Stimulated activated CD8-positive, alpha-beta memory T cell treated with anti-CD3 and anti-CD28 coated beads, Interleukin-4, amount 100 ng/mL, for 24 hours (primary cell): ENCODE measurements around the gene SOD3.

Experiments
- DNase-seq: peaks from one replicate; pipeline ENCODE4 v3.0.0-alpha.2; 2020; ENCODE audit warnings: low read depth

Gene SOD3

DNA sequence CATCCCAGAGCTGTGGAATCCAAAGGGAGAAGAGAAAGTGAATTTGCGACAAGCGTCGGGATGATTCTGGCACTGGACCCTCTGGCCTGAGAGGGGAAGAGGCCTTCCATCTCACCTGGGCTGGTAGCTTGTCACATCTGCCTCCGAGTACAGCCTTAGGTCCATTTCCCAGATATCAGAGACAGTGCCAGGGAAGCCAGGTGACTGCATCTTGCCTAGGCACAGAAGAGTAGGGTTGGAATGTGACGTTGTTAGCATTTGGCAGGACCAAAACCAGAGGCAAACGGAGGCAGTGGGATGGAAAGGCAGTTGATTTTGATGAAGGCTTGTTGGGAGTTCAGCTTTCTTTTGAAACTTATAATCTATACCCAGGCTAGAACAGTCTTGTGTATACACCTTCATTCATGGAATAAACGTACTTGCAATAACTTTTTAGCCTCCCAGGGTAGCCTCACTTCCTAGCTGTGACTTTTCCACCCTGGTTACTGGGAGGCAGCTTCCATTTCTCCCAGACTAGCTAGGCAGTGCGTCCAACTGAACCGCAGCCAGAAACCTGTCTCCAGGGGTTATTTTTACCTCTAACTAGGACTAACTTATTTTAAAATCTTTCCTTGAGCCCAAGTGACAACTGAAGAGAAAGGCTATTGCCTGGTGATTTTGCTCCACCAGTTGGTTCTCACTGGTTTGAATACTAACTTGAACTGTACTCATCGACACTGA is 5.9 kb downstream of the SOD3 start:
- DNase-seq: no peak

DNA sequence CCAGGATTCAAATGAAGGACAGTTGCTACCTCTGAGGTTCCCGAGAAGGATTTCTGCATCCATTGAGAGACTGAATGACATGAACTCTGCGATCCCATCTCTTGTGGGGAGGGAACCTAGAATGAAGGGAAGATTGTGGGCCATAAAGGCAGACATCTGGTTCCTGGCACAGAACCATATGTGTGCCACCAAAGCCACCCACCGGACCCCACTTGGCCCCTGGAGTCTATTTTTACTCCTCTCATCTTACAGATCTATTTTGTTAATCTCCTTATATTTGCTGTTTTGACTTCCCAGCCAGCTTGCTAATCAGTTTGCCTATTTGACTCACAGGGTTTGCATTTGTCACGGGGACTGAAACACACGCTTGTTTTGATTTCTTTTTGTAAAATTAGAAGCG is 7.3 kb downstream of the SOD3 start:
- no peak for DNase-seq

DNA sequence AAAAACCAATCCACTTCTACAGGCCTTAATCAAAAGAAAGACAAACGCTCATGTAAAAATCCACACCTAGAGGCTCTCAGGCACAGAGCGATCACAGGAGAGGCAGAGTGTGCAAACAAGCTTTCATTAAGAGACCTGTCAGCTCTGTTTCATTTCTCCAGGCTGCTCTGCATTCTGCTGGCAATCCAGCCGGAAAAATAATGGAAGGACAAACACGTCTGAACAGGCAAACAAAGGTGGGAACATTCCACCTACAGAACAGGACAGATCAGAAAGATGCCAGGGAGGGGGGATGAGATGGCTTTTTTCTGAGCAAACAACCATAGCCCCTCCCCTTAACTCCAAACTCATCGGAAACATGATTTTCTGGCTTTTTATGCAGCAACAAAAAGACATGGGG is 9.7 kb downstream of the SOD3 start:
- no peak for DNase-seq

DNA sequence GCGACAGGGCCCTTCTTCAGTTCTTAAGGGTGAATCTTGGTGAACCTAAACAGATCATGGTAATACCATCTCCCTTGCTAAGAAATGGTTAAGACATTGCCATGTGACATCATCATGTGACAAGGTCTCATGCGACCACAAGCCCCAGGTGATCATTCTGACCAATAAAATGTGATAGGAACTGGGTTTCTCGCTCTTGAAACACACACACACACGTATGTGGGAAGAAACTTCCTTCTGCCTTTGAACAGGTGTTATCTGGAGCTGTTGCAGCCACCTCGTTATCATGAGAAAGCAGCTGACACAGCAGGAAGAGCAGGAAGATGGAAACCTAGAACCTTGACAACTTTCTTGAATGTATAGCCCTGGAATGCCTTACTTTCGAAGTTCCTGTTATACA is 10.2 kb downstream of the SOD3 start:
- DNase-seq: no peak

DNA sequence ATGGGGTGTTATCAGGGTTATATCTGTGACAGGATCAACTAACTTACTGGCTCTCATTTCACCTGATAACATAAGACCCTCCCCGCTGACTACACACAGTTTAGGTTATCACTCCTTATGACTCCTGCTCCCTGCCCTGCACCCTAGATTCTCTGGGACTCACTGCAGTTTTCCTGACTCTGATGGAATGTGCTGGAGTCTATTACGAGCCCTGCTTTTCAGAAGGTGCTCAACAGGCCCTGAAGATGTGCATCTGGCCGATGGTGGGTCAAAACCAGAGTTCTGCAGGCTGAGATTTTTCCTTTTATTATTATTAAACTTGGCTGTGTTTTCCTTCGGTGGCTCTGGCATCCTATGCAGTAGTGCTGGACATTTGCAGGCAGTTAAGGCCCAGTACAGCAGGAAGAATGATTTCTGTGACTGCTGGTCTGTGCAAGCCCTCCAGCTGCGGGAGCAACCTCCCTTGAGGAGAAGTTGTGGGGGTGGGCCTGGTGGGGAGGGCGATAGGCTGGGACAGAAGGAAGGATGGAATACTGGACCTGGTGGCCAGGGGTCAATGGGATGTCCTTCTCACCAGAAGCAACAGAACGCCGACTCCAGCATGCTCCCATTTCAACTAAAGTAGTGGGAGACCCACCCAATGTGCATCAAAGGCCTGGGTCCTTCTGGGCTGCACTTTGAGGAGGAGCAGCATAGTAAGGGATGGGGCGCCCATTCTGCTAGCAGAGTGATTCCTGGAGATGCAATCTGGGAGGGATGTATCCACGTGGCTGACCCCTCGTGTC is 11.0 kb downstream of the SOD3 start:
- no peak for DNase-seq

DNA sequence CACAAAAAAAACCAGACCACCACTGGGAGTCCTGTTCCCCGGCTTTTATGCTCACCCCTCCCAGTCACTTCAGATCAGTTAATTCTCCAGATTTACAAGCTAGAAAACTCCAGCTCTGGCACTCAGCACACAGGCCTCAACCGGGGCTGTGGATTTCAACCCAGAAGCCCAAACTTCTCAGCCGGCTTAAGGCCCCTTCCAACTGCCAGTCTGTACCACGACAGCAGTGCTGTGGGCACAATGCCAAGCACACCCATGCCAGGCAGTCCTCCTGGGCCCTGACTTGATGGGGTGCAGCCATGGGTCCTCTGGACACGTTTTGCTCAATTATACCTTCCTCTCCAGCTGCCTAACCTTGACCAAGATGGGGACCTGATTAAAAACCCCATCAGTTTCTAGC is 12.2 kb downstream of the SOD3 start:
- no peak for DNase-seq

DNA sequence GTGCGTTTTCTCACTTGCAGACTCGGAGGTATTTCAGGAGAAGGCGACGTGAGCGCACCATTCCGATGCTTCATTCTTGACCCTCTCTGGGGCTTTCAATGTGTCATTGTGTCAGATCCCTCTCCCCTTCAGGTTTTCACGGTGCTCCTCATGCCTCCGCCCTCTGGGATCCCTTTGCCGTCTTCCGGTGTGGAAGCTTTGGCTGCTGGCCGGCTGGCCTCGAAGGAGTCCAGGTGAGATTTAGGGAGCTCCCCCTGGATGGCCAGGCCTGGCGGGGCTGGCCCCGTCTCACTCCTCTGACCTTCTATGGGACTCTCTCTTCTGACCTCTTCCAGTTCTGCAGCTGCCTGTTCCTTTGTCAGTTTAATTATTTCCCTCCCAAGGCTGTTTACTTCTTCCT is 12.9 kb downstream of the SOD3 start:
- no peak for DNase-seq

DNA sequence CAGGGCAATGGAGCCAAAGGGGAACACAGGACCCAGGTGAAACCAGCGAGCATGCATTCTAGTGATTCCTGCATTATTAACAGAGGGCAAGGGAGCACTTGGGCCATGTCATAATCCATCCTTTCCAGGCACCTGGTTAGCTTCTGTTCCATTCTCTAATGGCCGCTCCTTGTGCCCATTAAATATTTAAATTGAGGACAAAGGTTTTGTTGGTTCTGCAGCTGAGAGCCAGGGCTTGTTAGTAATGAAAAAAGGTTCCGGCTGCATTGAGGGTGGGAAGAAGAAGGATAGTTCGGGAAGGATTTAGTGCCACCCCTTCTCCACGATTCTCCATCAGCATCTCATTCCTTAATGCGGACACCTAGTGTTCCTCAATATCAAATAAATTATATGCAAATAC is 13.6 kb downstream of the SOD3 start:
- DNase-seq: no peak

DNA sequence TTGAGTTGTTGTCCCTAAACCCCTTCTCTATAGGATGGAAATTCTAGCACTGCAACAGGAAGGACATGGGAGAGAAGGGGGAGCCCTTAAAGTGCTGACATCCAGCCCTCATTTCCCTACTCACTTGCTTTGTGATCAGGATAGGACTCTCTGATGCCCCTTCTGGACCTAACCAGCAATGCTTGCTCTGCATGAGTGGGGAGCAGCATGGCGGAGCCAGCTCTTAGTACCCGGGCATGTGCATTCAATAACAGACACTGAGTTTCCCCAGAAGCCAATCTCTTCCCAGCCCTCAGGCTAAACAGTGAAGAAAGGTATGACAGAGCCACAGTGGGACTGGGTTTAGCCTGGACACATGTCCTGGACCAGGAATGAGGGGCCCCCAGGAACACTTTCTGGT is 14.0 kb downstream of the SOD3 start:
- no peak for DNase-seq

DNA sequence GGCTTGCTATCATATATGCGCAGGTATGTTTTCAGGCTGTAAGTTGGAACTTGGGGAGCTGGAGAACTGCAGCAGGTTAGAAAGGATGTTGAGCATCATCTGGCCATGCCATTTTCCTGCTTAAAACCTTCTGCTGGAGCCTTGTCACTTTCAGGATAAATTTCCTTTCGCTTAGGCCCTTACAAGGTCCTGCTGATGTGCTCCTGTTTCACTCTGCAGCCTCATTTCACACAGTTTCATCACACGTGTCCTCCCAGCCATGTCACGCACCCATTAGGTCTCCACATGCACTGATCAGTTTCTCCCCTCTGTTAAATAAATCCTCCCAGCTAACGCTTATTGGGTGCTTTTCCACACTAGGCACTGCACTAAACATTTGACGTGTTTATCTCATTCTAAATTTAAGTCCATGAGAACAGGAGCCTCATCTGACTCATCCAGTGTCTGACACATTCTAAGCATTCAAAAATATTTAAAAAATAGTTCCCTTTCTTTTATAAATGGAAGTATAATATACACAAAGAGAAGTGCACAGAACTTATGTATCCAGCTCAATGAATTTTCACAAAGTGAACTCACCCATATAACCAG is 14.5 kb downstream of the SOD3 start:
- no peak for DNase-seq

DNA sequence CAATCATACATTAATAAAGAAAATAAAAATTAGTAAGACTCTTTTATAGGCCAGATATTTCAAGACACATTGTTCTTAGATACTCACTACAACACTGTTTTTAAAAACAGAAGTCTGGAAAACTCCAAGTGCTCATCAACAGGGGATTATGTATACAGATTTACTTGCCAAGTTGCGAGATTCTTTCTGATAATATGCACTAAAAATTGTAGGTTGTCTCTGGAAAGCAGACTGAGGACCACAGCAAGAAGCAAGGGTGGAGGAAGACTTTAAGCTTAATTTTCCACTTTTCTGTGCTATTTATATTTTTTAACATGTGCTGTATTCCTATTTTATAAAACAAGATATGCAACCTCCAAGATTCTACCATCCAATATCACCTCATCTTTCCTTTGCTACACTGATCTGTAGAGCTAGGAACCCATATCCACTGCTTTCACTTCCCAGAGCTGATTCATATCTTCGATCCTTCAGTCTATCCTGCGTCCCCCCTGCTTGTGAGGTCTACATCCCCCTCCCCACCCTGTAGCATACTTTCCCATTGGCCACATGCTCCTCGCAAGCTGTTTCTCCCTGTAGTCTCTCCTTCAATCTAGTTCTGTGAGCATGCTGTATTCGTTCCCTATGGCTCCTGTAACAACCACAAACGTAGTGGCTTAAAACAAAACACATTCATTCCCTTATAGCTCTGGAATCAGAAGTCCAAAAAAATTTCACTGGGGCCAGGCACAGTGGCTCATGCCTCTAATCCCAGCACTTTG is 15.7 kb downstream of the SOD3 start:
- DNase-seq: no peak

DNA sequence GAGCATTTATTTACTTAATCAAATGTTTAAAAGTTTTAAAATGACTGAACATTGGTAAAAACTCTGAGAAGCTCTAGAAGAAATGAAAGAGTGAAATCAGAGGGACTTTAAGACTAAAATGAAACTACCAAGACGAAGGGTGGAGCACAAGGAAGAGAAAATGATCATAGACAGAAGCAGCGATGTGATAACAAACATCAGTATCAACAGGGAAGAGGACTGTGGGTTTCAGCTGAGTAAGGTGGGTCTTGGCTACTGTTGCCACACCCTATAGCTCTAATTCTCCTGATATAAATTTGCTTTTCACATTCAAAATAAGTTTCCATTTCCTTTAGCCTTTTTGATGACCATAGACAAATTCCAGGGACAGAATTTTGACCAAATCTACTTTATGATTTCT is 18.4 kb downstream of the SOD3 start:
- no peak for DNase-seq

DNA sequence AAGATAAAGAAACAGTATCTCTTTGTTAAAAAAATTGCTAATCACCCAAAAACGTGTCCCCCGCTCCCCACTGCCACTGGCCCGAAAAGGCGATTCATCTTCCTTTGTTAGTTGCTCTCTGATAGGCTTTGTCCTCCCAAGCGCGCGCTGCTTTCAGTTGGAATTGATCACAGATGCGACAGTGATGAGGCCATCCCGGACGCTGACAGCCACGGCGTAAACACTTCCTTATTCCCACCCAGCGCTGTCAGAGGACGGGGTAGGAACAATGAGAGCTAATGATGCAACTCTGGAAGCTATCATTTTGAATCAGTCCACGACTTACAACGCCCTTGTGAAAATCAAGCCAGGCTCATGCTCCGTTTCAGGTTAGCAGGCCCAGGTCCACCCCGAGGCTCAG is 21.4 kb downstream of the SOD3 start:
- DNase-seq: no peak

DNA sequence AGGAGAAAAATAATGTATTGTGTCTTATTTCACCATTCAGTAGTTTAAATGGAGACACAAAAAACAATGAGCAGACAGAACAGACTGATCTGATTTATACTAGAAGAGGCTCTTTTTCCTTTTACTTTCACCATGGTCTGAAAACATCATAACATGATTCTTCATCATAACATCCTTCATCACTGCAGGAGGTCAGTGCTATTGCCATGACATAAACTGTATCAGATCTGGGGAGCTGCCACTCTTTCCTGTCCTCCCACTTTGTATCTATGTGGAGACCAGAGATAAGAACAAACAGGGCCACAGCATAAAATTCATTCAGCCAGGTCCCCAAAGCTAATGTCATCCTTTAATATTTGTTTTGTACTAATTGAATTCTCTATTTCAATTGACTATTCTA is 25.2 kb downstream of the SOD3 start:
- DNase-seq: no peak

DNA sequence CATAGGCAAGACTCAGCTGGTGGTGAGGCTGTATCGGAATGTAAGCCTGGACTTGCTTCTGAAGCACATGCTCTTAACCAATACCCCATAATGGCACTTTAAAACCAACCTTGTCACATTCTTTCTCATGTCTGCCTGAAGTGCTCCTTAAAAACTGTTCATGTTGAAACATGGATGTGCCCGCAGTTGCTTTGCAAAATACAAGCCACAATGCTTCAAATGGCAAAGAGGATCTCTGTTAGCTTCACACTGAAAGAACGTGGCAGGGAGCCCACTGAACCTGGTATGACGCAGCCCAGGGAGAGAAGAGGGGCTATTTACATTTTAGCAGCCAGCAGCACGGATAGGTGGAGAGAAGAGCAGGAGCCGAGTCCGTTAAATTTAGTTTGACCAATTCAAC is 29.3 kb downstream of the SOD3 start:
- no peak for DNase-seq

DNA sequence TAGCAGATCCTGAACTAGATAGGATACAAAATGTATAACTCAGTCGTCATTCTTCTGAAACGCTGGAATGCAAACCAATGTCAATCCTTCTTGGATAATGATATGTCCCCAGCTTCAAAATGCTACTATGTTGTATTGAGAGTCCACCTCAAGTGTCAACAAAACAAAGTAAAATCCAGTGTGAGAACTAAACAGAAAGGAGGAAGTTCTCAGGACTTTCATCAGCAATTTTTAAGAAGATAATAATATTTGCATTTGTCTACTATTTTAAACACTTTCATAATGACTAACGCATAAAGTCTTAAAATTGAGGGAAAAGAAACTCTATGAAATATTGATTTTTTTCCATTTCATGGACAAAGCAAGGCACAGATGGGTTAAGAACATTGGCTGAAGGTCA is 36.3 kb downstream of the SOD3 start:
- DNase-seq: no peak

DNA sequence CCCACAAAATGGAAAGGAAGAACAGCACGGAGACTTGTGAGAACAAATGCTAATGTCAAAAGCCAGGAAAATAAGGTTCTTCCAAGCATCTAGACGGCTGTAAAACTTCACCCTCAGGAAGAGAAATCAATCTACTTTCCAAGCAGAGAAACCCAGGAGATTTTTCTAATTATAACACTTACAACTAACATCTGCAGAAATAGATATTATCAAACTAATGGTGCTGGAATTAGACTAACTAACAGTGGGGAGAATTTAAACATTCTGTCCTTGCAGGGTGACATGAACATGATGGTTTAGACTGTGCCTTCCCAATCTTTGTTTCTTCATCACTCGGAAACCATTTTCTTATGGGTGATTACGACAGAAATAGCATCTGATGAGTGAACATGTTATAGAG is 40.3 kb downstream of the SOD3 start:
- no peak for DNase-seq

DNA sequence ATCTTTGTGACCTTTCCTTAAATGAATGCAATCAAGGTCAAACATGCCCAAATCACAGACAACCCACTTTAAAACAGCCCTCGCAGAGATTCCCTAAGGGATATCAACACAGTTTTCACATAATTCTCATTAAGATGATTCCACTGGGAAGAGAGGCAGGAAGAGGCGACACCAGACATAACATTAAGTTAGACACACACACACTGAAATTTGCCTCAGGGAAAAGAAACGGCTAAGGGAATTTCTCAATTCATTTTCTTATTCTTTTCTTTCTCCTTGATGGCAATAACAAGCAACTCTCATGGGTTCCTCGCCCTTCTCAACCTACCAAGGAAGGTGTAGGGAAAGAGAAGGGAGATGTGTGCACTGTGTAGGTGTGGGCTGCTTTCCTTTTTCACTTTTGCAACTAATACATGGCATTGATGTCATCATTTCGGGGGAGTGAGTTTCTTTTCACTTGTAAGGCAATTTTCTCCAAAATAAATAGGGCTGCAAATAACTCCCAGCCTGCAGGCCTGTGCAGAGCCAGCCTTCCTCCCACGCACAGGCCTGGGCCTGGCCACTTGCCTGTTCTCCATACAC is 41.4 kb downstream of the SOD3 start:
- DNase-seq: no peak

DNA sequence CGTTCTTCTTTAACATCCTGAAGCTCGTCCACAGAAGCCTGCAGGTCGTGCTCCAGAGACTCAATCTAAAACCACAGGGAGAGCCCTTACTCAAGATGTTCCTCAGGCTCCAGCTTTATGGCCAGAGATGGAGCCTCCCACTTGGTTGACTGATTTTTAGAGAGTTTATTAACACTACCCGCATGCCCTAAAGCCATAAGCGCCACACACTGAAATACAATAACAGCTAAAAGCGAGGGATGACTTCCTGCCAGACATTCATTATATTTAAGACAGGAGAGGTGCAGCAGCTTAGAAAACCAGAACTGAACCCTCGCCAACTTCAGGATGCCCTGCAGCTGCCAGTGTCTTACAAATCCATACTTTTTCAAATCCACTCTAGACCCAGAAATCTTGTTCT is 42.0 kb downstream of the SOD3 start:
- no peak for DNase-seq

DNA sequence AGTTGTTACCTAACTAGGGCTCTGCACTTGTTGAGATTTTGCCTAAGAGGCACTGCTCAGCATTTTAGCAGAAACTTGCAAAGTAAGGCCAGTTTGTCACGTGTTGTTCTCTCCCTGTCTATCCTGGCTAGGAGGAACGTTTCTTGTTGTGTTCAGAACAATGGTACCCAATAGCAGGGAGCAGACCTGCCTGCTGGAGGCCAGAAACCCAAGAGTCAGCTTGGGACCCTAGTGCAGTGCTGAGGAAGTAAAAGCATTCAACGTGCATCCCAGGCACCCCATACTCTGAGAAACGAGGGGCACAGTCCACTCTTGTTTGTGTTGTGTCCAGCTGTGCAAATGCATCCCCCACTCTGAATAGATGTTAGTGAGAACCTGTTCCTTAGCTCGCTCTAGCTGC is 42.4 kb downstream of the SOD3 start:
- DNase-seq: no peak

DNA sequence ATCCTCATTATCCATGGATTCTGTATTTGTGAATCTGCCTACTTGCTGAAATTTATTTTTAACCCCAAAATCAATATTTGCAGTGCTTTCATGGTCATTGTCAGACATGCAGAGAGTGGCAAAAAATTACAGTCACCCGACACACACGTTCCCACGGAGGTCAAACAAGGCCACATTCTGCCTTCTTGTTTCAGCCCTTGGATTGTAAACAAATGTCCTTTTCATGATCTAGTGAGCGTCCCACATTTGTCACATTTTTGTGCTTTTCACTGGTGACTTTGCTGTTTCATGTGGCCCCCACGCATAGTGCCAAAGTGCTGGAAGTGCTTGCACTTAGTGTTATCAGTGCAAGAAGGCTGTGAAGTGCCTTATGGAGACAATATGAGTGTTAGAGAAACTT is 45.0 kb downstream of the SOD3 start:
- no peak for DNase-seq

DNA sequence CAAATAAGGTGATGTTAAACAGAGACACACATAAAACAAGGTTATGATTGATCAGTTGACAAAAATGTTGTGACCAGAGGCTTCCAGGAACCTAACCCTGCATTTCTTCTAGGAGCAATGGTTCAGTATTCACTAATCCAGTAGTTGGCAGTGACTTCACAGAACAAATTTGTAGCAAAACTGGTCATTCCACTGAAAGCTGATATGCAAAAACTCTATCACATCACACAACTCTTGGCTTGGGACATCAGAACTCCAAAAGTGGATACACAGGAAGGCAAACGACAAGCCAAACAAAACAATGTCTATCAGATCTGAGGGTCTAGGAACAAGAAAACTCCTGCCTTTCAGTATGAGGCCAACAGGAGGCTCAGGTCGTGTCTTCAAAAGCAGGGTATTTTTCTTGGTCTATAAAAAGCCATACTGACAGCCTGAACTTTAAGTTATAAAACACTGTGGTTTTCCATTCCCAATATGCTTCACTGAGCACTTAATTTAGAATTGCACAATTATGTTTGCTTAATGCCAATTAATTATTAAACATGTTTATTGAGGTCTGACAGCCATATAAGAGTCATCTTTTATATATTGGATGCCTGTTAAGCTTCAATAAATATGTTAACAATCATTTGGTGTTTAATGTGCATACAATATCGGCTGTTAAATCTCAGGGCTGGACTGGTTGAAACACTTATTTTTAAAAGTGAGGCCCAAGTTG is 45.6 kb downstream of the SOD3 start:
- DNase-seq: no peak
